Psoas muscle (tissue), 8 donors: ENCODE measurements around the gene KCNV2. TPM values are rescaled to one million over a fixed set of nuclear protein-coding genes. Genes with fewer than 3 reads are reported as not detected.

Experiments used
- ATAC-seq, 4 donors: fragments of 200-7000 bp; cut with Tn5 transposase; one replicate each; pipeline ENCODE4 v1.9.1; 2020; ENCODE audit warnings: moderate library complexity in 3 of 4, mild to moderate bottlenecking in 2 of 4
- DNase-seq, 2 donors: peaks; one replicate each; pipeline ENCODE4 v3.0.0-alpha.2; 2020
- H3K27ac ChIP-seq: fragments of 200-600 bp; one replicate; pipeline ENCODE4 v1.8.0; 2022
- H3K27me3 ChIP-seq, 3 donors: fragments of 200-600 bp in 1 of 3; one replicate each; pipeline versions ENCODE4 v1.6.1 to v1.8.0; 2013 to 2022; ENCODE audit warnings: low read length in 2 of 3, mild to moderate bottlenecking in 2 of 3, moderate library complexity in 1 of 3; ENCODE audit not compliant: insufficient read depth in 3 of 3
- H3K36me3 ChIP-seq, 2 donors: fragments of 200-600 bp in 1 of 2; one replicate each; pipeline versions ENCODE4 v1.6.1 to v1.8.0; 2013 to 2022; ENCODE audit warnings: low read depth in 1 of 2, mild to moderate bottlenecking in 1 of 2, moderate library complexity in 1 of 2; ENCODE audit not compliant: insufficient read depth in 1 of 2
- H3K4me1 ChIP-seq: fragments of 200-600 bp; one replicate; pipeline ENCODE4 v1.8.0; 2022
- H3K4me3 ChIP-seq: fragments of 200-600 bp; one replicate; pipeline ENCODE4 v1.8.0; 2022; ENCODE audit warnings: mild to moderate bottlenecking
- H3K9me3 ChIP-seq: fragments of 200-600 bp; one replicate; pipeline ENCODE4 v1.8.0; 2022
- CTCF ChIP-seq: fragments of 200-600 bp; IDR thresholded peaks from one replicate; pipeline ENCODE4 v1.8.0; 2022; ENCODE audit warnings: antibody characterized with exemption
- WGBS, 3 donors: extraction: QIAGEN DNeasy Blood & Tissue Kit; methylation state at CpG; one replicate each; pipeline versions ENCODE4 v1.1.6 to v1.1.7; 2013; 5-methylcytosine and 5-hydroxymethylcytosine counted together
- intact Hi-C, 2 donors: fragments of 100-400 bp; cut with DNase I; formaldehyde crosslinking; loops; one replicate each; pipeline versions ENCODE4 v1.11.0 to v1.14.2; 2022
- polyA plus RNA-seq, 3 donors: library from polyadenylated mRNA; stranded (reverse); fragments of 200-250 nt; gene quantifications; one replicate each; pipeline ENCODE4 v1.2.3, GENCODE V29; 2013
- total RNA-seq, 4 donors: library from RNA; stranded (reverse); fragmentation: NEBNext Ultra II Directional in 2 of 4; extraction: Animal tissue kit (Norgen Biotek cat#: 25700) in 2 of 4; gene quantifications; one replicate each; pipeline versions ENCODE4 v1.2.1 to v1.2.4, GENCODE V29; 2021 to 2023
- donor health status: healthy with polysubstance abuse.
- donor health status: DM: no; HTN: no; CAD: no; lungs with moderate emphysema.
- donor health status: Bipolar disorder and iron deficiency.
- donor health status: healthy.
- donor health status: DM: yes; HTN: yes; CAD: no.
- donor health status: DM: no; HTN: no; CAD: no.
- donor health status: DM: no; HTN: no; CAD: no.
- donor health status: DM: yes; HTN: yes; CAD: no.

The KCNV2 gene
- total and polyA plus RNA-seq, 7 donors = not detected

GRCh38 chr9:2771087-2771486 lies 53.8 kb downstream of the KCNV2 start:
- DNase-seq (no peak), ATAC-seq (no peak)
- no peaks in the 10 kb centered on the region for H3K4me1 ChIP-seq
- peaks cover 21% of the 10 kb centered on the region for H3K9me3 ChIP-seq
- H3K27me3 ChIP-seq = no peaks in the 10 kb centered on the region
- peaks cover 10 to 48% of the 10 kb centered on the region in 2 donors for H3K36me3 ChIP-seq
- intact Hi-C loops = no loop called here
- H3K27ac ChIP-seq = no peak overlapping the region
- H3K4me3 ChIP-seq = no peak overlapping the region
- 76 to 79% (median 78%) methylated on average over 3 of the region's 3 CpGs for WGBS, 3 donors
- no peak for TF ChIP-seq CTCF

GRCh38 chr9:2771661-2772060 lies 54.4 kb downstream of the KCNV2 start:
- Histone ChIP-seq H3K27ac (no peak overlapping the region), H3K36me3 (peaks cover 10 to 54% of the 10 kb centered on the region in 2 donors)

GRCh38 chr9:2777454-2777853 lies 60.1 kb downstream of the KCNV2 start:
- Histone ChIP-seq H3K27me3 (no peaks in the 10 kb centered on the region), H3K27ac (no peak overlapping the region), H3K9me3 (peaks cover 29% of the 10 kb centered on the region), H3K4me3 (no peak overlapping the region), H3K36me3 (peaks cover 10 to 68% of the 10 kb centered on the region in 2 donors), H3K4me1 (no peaks in the 10 kb centered on the region)
- DNase-seq (no peak), ATAC-seq (no peak)
- WGBS, 3 donors = 99 to 100% (median 100%) methylated on average over 3 of the region's 3 CpGs
- intact Hi-C loops = no loop called here
- TF ChIP-seq CTCF = no peak

More at GRCh38 chr9:2771661-2772060, 54.4 kb downstream of the KCNV2 start:
- intact Hi-C loops = no loop called here
- no peak for DNase-seq
- no peak for TF ChIP-seq CTCF
- ATAC-seq = no peak
- no peaks in the 10 kb centered on the region for H3K27me3 ChIP-seq
- H3K4me3 ChIP-seq = no peak overlapping the region
- peaks cover 21% of the 10 kb centered on the region for H3K9me3 ChIP-seq
- H3K4me1 ChIP-seq = no peaks in the 10 kb centered on the region

GRCh38 chr9:2778816-2779215 lies 61.5 kb downstream of the KCNV2 start:
- H3K4me1 ChIP-seq = no peaks in the 10 kb centered on the region
- TF ChIP-seq CTCF = no peak
- peaks cover 18% of the 10 kb centered on the region for H3K9me3 ChIP-seq
- no peak overlapping the region for H3K27ac ChIP-seq
- 70 to 81% (median 77%) methylated on average over 2 of the region's 2 CpGs for WGBS, 3 donors
- no peaks in the 10 kb centered on the region for H3K27me3 ChIP-seq
- intact Hi-C loops = no loop called here
- DNase-seq = no peak
- peaks cover 3 to 60% of the 10 kb centered on the region in 2 donors for H3K36me3 ChIP-seq
- ATAC-seq = no peak
- no peak overlapping the region for H3K4me3 ChIP-seq

Other genes with a start within 250 kb of the KCNV2 start
- gene VLDLR, start 95.7 kb upstream of the KCNV2 start, total RNA-seq = 10 to 100 TPM; 20.3 to 34.4 (median 28.3) TPM
- 10 to 100 TPM in 1 of 3 donors, 1 to 10 TPM in 2; 7.9 to 10.3 (median 8.5) TPM for gene VLDLR, start 95.7 kb upstream of the KCNV2 start, polyA plus RNA-seq
- gene PUM3, start 126.6 kb downstream of the KCNV2 start, total RNA-seq = 10 to 100 TPM in 3 of 4 donors, 1 to 10 TPM in 1; 9.3 to 27.9 (median 22.5) TPM
- gene PUM3, start 126.6 kb downstream of the KCNV2 start, polyA plus RNA-seq = 10 to 100 TPM; 18.9 to 39.4 (median 20.8) TPM